ENCODE data around the gene TEX47. TPM values are rescaled to one million over a fixed set of nuclear protein-coding genes. Genes with fewer than 3 reads are reported as not detected.

The TEX47 gene
- polyA plus RNA-seq, 4 donors = not detected

- no peak for DNase-seq (ENCODE audit: low read depth in 4 of 4, low spot score in 3 of 4)
Observed at GRCh38 chr7:88756802-88757201, 38.7 kb downstream of the TEX47 start.

DNA sequence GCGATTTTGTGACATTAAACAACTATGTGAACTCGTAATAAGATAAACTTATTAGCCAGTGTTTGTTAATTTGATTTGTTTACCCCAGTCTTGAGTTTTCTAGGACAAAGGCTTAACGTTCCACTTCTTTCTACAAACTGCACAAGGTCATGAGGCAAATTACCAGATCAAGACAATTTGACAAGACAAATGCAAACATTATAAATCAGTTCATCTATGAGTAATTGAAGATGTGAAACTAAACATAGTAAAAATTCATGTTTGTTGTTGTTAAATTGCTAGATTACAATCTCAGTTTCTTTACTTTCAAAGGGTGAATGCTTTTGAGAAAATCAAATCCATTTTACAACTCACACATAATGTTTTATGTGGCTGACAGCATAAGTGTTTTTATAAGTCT lies 49.4 kb downstream of the TEX47 start:
- DNase-seq (ENCODE audit: low read depth in 4 of 4, low spot score in 3 of 4) = no peak

Other genes starting within 250 kb of the TEX47 start
- under 1 TPM; 0.13 to 0.64 (median 0.24) TPM for gene ZNF804B, start 36.0 kb downstream of the TEX47 start, polyA plus RNA-seq (ENCODE audit: insufficient read length in 4 of 4)

Measured in left renal pelvis (tissue), 4 donors.